CD4-positive, alpha-beta T cell treated with Interleukin-15 for 4 hours (primary cell): ENCODE results near the gene NUP188.

Experiments used
- DNase-seq: peaks from one replicate; pipeline ENCODE4 v3.0.0-alpha.2; 2020; ENCODE audit warnings: low spot score

The NUP188 gene, protein sequence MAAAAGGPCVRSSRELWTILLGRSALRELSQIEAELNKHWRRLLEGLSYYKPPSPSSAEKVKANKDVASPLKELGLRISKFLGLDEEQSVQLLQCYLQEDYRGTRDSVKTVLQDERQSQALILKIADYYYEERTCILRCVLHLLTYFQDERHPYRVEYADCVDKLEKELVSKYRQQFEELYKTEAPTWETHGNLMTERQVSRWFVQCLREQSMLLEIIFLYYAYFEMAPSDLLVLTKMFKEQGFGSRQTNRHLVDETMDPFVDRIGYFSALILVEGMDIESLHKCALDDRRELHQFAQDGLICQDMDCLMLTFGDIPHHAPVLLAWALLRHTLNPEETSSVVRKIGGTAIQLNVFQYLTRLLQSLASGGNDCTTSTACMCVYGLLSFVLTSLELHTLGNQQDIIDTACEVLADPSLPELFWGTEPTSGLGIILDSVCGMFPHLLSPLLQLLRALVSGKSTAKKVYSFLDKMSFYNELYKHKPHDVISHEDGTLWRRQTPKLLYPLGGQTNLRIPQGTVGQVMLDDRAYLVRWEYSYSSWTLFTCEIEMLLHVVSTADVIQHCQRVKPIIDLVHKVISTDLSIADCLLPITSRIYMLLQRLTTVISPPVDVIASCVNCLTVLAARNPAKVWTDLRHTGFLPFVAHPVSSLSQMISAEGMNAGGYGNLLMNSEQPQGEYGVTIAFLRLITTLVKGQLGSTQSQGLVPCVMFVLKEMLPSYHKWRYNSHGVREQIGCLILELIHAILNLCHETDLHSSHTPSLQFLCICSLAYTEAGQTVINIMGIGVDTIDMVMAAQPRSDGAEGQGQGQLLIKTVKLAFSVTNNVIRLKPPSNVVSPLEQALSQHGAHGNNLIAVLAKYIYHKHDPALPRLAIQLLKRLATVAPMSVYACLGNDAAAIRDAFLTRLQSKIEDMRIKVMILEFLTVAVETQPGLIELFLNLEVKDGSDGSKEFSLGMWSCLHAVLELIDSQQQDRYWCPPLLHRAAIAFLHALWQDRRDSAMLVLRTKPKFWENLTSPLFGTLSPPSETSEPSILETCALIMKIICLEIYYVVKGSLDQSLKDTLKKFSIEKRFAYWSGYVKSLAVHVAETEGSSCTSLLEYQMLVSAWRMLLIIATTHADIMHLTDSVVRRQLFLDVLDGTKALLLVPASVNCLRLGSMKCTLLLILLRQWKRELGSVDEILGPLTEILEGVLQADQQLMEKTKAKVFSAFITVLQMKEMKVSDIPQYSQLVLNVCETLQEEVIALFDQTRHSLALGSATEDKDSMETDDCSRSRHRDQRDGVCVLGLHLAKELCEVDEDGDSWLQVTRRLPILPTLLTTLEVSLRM (N-terminal part only)

DNA sequence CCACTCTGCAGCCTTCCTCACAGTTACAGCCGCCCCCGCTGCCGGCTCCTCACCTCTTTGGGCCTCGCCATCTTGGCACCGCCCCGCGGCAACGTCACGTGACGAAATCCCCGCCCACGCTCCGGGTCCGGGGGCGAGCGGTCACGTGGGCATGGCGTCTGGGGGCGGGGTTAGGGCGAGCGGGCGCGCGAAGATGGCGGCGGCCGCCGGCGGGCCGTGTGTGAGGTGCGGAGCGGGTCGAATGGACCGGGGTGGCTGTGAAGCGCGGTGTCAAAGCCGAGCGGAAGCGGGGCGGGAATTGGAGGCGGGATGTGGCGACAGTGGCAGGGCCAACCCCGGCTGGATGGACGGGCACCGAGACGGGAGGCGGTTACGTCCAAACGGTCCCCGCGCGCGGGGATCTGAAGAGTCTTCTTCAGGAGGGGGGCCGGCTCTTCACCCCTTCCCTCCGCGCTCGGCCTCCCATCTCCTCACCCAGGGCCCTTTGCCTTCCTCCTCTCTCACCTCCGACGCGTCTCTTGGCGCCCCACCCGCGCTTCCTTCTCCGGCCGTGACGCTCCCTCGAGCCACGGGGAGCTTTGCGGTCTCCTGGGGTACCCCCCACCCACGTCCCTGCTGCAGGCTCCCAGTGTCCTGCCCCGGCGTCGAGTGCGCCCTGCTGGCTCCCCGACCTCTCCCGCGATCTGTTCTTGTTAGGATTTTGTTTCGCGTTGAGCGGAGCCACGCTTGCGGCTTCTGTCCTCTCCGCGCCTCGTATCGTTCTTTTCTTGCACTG lies at the start of gene NUP188, which contains the start of gene DOLK:
Gene NUP188 (plus strand): TSS at position 173 of the 775 bp plus-strand sequence. CDS start 21 bp downstream, at position 194.
Gene DOLK (minus strand): TSS at position 77 of the 775 bp plus-strand sequence. CDS start 300 bp downstream, outside the sequence.
- DNase-seq: peak; percentile 96

- DNase-seq: no peak
These were observed 49.1 kb upstream of the NUP188 start for GRCh38 chr9:128898382-128898781.

DNA sequence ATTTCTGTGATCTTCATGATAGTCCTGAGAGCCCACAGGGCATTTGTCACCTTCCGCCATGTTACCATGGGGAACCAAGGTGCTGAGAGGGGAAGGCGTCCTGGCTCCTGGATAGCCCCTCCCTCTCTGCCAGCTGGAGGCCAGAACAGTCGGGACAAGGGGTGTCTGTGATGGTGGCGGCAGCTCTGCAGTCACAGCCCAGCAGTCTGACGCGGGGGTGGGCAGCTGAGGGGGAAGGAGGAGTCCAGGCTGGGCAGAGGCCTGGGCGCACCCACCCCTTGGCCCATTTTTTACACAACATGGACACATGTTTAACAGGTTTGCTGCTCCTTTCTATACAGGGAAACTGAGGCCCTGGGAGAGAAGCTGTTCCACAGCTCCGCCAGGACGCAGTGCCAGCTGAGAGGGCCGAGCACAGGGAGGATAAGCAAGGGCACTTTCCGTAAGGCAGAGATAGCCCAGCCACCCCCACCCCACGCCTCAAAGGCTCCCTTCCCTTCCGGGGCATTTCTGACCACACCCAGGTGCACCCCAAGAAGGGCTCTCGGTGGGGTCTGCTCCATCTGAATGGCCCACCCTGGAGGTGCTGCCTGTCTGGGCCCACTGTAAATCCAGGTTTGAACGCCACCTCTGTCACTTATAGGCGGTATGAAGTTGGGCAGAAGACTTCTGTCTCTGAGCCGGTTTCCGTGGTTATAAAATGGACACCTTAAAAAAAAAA lies 48.5 kb upstream of the NUP188 start:
- DNase-seq: no peak

- DNase-seq: peak; percentile 28
These were observed 47.8 kb upstream of the NUP188 start for GRCh38 chr9:128899566-128900322.

GRCh38 chr9:128901379-128901778 lies 46.1 kb upstream of the NUP188 start:
- DNase-seq: no peak

DNA sequence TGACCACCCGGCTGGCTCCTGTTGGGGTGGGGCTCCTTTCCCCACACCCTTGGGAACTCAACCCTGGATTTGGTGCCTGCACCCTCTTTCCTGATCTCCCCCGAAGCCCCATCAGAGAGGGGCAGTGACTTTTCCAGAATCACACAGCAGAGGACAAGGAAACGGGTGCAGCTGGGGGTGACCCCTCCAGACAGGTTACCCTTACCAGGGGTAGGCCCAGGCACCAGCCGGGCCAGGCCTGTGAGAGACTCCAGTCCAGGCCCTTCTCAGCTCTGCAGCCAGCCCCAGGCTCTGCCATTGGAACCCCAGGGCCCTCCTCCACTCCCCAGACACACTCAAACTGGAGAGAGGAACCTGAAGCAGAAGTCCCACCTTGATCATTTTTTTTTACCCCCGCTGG lies 45.7 kb upstream of the NUP188 start:
- DNase-seq: no peak

DNA sequence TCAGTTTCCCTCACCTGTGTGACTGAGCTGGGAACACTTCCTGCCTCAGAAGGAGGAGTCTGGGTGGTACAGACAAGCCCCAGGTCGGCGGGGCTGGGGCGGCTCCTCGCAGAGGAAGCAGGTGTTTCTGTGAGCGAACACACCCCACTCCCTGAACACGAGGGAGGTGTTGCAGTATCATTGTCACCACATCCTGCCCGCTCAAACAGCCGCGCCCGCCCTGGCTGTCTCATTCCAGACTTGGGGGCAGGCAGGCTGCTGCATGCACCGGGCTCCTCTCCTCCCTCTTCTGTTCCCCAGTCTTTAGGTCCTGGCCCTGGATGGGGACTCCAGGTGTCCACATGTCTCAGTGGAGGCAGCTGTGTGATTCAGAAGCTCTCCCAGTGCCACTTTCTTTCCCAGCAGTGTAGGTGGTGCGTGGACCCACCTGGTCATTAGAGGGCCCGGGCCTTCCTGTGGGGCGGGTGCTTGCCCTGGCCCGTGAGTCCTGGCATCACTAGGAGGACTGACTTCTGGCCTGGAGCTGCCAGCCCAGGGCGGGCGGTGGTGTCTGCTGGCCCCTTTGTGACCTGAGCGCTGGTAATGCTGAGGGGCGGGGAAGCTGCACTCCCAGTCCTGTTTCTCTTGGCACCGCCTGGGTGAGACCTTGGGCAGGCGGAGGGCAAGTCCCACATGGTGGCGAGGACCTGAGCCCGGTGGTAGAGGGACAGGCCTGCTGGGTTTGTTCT lies 45.0 kb upstream of the NUP188 start:
- DNase-seq: peak; percentile 90

GRCh38 chr9:128903079-128903461 lies 44.4 kb upstream of the NUP188 start:
- DNase-seq: no peak

DNA sequence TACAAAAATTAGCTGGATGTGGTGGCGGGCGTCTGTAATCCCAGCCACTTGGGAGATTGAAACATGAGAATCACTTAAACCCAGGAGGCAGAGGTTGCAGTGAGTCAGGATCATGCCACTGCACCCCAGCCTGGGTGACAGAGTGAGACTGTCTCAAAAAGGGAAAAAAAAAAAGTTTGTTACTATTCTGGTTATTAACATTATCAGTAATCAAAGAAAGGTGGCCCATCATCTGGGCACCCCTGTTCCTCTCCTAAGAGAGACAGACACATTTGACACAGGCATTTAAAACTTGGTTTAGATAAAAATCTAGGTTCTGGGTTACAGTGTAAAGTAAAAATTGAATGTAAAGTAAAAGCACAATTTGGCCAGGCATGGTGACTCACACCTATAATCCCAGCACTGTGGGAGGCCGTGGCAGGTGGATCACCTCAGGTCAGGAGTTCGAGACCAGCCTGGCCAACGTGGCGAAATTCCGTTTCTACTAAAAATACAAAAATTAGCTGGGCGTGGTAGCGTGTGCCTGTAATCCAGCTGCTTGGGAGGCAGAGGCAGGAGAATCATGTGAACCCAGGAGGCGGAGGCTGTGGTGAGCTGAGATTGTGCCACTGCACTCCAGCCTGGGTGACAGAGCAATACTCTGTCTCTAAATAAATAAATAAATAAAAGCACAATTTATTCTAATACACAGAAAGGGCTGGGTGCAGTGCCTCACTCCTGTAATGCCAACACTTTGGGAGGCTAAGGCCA lies 43.5 kb upstream of the NUP188 start:
- no peak for DNase-seq

- DNase-seq: no peak
These were observed 41.5 kb upstream of the NUP188 start for GRCh38 chr9:128905964-128906363.

DNA sequence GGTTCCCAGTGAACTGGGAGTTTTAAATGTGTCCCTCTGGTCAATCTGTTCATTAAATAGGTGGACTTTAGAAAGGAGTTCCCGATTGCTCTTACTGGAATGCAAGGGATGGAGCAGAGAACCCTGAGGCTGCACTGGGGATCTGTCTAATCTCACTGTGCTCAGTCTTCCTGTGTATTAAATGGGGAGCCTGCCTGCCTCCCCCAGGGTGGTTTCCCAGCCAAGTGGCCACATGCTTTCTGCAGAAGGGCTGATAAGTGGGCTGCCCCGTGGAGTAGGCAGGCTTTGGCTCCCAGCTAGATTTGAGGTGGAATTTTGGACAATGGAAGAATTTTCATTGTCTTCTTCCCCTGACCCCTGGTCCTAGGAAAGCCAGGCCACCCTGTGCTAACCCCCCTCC lies 40.8 kb upstream of the NUP188 start:
- no peak for DNase-seq

GRCh38 chr9:128908372-128908771 lies 39.1 kb upstream of the NUP188 start:
- DNase-seq: no peak

- no peak for DNase-seq
These were observed 37.6 kb upstream of the NUP188 start for GRCh38 chr9:128909859-128910258.

DNA sequence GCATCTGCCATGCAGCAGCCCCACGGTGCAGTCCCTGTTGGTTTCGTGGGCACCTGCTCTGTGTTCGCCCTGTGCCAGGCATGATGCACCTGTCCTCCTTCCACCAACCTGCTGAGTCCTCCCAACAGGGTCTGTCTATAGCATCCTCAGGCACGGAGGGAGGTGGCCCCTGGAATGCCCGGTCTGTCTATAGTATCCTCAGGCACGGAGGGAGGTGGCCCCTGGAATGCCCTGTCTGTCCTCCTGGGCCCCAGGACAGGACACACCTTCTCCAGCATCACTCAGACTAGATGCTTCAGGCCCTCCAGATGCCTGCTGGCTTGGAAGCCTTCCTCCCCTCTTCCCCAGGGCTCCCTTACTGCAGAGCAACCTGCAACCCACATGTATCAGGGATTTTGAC lies 36.6 kb upstream of the NUP188 start:
- DNase-seq: no peak

GRCh38 chr9:128911529-128912035 lies 35.9 kb upstream of the NUP188 start:
- DNase-seq: no peak

DNA sequence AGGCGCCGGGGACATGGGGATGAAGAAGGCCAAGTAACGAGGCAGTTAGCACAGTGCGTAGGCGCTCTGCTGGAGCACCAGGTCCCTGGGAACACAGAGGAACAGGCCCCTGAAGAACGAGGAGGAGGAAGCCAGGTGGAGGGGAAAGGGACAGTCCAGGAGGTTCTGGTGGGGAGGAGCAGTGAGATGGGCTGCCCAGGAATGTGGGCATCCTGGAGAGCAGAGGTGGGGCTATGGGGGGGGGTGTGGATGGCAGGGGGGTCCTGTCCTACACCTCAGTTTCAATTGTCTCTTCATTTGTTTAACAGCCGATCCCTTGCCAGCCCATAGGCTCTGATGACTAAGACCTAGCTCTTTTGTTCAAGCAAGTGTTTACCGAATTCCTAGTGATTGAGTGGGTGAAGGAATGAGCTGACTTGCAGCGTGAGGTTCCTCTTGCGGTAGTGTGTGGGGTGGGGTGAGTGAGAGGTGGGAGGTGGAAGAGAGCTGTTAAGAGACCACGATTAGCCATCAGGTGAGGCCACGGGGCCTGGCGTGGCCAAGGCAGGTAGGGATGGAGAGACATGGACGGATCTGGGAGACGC lies 35.1 kb upstream of the NUP188 start:
- no peak for DNase-seq

- no peak for DNase-seq
These were observed 34.2 kb upstream of the NUP188 start for GRCh38 chr9:128913048-128913900.
